HL-60/S4 treated with retinoic acid at 250 ng/mL for 4 days and 3 days (cell line): ENCODE data around the gene PLN.

Source experiments
- in situ Hi-C: fragments of 300-500 bp; cut with MboI; formaldehyde crosslinking; loops from 2 replicates; pipeline ENCODE4 v1.7.0; 2022; ENCODE audit warnings: low sequenced_read_pairs

Gene PLN

GRCh38 chr6:118548136-118548535, at the start of gene PLN:
Gene PLN, plus strand, starts transcription at chr6:118548296. Its CDS starts 10,626 bp downstream, at chr6:118558922.
- in situ Hi-C loops: no loop called here

DNA sequence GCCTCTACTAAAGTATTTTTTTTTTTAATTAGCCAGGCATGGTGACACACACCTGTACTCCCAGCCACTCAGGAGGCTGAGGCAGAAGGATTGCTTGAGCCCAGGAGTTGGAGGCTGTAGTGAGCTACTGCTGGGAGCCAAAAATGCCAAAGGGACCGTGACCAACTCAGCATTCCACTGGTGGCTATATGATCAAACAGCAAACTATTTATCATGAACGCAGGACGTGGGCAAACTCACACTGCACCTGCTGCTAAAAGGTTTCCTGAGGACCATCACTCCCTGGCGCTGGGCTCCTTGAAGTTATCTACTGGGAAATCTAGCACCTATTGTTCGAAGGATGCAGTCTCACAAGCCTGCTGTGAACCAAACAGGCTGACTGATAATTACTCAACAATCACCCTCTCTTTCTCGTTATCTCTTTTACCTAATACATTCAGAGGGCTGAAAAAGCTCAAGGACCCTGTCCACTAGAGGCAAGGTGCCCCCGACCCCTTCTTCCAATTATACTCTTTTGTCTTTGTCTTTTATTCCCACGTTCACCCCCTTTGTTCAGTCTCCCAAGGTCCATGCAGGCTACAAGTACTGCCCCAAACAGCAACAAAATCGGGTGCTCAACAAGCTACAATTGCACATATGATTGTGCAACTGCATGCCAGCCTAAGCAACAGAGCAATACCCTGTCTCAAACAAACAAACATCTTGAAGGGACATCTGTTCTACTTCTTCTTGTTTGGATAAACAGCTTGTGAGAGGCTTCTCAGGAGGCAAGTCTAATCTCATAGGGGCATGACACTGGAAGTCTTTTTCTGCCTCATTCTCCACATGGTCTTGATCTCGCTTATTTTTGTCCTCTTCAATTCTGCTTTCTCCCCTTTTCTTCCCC, 47.7 kb upstream of the PLN start:
- in situ Hi-C loops: no loop called here

DNA sequence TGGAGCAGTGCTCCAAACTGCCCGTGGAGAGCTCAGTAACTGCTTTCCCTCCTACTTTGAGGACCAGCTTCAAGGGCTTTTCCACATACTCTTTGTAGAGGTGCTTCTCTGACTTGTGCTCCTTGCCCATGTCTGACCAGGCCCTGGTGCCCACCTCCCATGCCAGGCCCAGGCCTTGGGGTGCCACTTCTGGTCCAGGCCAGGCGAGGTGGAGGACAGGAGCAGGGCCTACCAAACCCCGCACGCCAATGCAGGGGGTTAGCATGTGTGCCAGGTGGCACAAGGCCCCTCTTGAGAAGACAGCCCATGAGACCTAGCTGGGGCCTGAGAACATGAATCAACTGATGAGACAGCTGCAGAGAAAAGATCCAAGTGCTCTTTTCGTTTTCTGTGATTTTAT, 47.0 kb upstream of the PLN start:
- in situ Hi-C loops: no loop called here

GRCh38 chr6:118501765-118502164, 46.3 kb upstream of the PLN start:
- in situ Hi-C loops: no loop called here

DNA sequence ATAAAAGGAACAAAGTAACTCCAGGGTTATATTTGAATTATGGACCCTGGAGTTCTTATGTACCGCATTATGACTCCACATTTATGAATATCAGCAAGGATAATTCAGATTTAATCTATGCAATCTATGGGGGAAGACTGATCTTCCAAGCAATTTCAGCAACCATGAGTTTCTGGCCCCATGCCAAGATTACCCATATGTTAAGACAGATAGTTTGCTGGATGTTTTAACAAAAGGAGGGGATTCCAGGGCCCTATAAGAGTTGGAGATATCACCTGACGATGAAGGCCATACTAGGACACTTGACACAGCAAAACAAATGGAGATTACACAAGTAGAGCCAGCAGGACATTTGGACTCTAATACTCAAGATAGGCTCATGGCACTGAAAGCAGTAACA, 45.9 kb upstream of the PLN start:
- in situ Hi-C loops: no loop called here

- in situ Hi-C loops: no loop called here
Observed at GRCh38 chr6:118504611-118505010, 43.5 kb upstream of the PLN start.

GRCh38 chr6:118505656-118506055, 42.4 kb upstream of the PLN start:
- in situ Hi-C loops: no loop called here

DNA sequence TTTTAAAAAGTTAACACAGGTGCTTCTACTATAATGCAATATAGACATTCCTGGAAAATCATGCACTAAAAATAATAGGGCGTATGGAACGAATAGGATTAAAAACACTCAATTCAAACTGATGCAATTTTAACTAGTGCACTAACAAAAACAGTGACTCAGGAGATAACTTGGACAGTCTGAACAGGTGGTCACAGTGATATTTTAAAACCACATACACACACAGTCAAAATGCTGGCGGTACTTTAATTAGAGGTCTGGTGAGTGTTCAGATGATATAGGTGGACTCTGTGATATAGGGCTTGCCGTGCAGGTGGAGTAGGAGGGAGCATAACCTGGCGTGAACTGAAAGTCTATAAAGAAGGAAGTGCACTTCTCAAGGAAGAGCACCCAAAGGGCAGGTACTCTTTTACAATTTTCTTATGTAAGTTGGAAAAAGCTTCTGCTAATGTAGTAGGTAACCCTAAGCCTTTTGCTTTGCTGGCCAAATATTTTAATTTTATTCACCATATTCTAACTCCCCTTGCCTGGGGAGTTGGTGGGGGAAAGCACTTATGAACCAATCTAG, 41.9 kb upstream of the PLN start:
- in situ Hi-C loops: no loop called here

- in situ Hi-C loops: no loop called here
Observed at GRCh38 chr6:118507636-118508035, 40.5 kb upstream of the PLN start.

- in situ Hi-C loops: no loop called here
Observed at GRCh38 chr6:118509009-118509617, 39.0 kb upstream of the PLN start.

- in situ Hi-C loops: no loop called here
Observed at GRCh38 chr6:118511930-118512715, 36.0 kb upstream of the PLN start.

DNA sequence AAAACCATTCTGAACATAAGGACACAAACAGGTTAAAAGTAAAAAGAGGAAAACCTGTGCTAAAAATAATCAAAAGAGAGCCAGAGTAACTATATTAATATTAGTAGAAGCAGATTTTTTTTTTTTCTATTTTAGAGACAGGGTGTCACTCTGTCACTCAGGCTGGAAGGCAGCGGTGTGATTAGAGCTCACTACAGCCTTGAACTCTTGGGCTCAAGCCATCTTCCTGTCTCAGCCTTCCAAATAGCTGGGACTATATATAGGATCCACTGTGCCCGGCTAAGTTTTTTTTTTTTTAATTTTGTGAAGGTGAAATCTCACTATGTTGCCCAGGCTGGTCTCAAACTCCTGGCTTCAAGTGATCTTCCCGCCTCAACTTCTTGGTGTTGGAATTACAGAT, 33.4 kb upstream of the PLN start:
- in situ Hi-C loops: no loop called here

GRCh38 chr6:118522422-118522821, 25.7 kb upstream of the PLN start:
- in situ Hi-C loops: no loop called here

DNA sequence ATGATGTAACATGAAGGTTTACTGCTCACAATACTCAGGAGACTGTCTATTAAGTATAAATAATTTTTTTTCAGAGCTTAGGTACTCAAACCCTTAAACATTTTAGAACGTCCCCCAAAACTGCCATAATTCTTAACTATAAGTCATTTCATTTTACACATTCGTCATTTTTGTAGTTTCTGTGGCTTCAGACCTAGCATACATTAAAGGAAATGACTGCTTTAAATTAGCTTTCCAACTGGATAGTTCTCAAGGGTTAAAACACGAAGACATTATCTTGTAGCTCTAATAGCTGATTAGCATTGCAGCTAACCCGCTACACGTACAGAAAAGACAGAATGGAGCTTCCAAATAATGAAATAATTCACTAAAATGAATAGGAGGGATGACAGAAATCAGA, 24.9 kb upstream of the PLN start:
- in situ Hi-C loops: no loop called here

GRCh38 chr6:118524686-118525085, 23.4 kb upstream of the PLN start:
- in situ Hi-C loops: no loop called here

- in situ Hi-C loops: no loop called here
Observed at GRCh38 chr6:118525913-118526780, 21.9 kb upstream of the PLN start.

DNA sequence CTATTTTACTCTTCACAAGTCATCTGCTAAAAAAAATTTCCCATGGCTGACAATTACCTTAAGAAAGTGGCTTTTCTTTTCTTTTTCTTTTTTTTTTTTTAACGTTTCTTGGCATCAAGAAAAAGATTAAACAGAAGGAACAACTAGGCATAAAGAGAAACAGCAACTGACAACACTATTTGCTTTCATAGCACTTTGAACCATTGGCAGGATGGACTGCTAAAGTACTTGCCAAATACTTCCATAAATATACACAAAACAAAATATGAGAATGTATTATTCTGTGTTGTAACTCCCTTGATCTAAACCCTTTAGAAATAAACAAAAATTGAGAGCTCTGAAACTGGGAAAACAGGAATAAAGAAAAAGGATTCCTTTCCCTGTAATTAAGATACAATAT, 20.0 kb upstream of the PLN start:
- in situ Hi-C loops: no loop called here

DNA sequence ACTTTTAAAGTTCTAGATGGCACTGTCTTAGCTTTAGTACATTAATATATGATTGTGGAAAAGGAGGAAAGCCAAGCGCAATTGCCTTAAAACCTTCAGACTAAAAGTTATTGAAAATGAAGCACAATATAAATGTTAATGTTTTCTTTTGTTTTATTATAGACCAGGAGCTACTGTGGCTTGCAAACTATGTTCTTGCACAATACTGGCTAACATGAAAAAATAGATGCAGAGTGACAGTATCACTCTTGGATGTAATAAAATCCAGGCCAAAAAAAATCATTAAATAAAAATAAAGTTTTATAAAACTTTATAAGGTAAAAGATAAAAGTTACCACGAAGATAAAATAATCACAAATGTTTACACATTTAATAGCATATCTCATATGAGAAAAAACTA, 18.3 kb upstream of the PLN start:
- in situ Hi-C loops: no loop called here

DNA sequence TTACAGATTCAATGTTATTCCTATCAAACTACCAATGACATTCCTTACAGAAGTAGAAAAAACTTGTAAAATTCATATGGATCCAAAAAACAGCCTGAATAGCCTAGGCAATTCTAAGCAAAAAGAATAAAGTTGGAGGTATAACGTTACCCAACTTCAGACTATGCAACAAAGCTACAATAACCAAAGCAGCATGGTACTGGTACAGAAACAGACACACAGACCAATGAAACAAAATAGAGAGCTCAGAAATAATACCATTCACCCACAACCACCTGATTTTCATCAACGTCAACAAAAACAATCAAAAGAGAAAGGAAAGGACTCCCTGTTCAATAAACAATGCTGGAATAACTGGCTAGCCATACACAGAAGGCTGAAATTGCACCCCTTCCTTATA, 17.2 kb upstream of the PLN start:
- in situ Hi-C loops: no loop called here

DNA sequence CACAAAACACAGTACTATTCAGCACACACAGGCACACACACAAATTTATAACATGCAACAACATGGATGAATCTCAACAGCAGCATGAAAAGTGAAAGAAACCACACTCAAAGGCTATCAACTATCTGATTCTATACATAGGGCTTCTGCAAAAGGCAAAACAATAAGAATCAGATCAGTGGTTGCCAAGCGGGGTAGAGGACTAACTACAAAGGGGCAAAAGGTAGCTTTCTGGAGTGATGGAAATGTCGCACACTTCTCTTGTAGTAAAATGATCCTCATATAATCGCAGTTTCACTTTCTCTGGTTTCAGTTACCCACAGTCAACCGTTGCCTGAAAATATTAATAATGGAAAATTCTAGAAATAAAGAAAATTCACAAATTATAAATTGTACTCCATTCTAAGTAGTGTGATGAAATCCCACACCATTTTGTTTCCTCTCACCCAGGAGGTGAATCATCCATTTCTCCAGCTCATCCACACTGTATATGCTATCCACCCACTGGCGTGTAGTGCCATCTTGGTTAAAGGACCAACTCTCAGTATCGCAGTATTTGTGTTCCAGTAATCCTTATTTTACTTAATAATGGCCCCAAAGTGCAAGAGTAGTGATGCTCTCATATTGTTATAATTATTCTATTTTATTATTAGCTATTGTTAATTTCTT, 12.8 kb upstream of the PLN start:
- in situ Hi-C loops: no loop called here
